ENCODE measurements around the gene SEPTIN5.

The SEPTIN5 gene

GRCh38 chr22:19764636-19765476, 50.6 kb downstream of the SEPTIN5 start:
- TF ChIP-seq, protein P1, sequence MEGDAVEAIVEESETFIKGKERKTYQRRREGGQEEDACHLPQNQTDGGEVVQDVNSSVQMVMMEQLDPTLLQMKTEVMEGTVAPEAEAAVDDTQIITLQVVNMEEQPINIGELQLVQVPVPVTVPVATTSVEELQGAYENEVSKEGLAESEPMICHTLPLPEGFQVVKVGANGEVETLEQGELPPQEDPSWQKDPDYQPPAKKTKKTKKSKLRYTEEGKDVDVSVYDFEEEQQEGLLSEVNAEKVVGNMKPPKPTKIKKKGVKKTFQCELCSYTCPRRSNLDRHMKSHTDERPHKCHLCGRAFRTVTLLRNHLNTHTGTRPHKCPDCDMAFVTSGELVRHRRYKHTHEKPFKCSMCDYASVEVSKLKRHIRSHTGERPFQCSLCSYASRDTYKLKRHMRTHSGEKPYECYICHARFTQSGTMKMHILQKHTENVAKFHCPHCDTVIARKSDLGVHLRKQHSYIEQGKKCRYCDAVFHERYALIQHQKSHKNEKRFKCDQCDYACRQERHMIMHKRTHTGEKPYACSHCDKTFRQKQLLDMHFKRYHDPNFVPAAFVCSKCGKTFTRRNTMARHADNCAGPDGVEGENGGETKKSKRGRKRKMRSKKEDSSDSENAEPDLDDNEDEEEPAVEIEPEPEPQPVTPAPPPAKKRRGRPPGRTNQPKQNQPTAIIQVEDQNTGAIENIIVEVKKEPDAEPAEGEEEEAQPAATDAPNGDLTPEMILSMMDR (IDR thresholded peaks at IDR 0.05; ENCODE audit: extremely low read depth, missing control alignments), result no peak
- DNase-seq (ENCODE audit: low spot score), result no peak

- TF ChIP-seq, protein P1 (IDR thresholded peaks at IDR 0.05; ENCODE audit: extremely low read depth, missing control alignments), result no peak
- DNase-seq (ENCODE audit: low spot score), result peak; percentile 54
Measured at GRCh38 chr22:19765477-19766239, 51.4 kb downstream of the SEPTIN5 start.

DNA sequence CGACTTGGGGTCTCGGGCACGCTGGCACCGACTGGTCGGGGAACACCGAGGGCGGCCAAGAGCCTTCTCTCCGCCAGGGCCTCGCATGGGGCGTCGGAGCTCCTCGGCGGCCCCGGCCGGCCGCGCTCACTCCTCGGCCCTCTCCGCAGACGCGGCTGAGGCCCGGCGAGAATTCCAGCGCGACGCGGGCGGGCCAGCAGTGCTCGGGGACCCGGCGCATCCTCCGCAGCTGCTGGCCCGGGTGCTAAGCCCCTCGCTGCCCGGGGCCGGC, 51.9 kb downstream of the SEPTIN5 start:
- TF ChIP-seq, protein P1 (IDR thresholded peaks at IDR 0.05; ENCODE audit: extremely low read depth, missing control alignments), result no peak
- DNase-seq (ENCODE audit: low spot score), result peak; percentile 58

GRCh38 chr22:19766511-19767426, 52.5 kb downstream of the SEPTIN5 start:
- TF ChIP-seq, protein P1 (IDR thresholded peaks at IDR 0.05; ENCODE audit: extremely low read depth, missing control alignments), result no peak
- DNase-seq (ENCODE audit: low spot score), result peak; percentile 61

- no peak for DNase-seq (ENCODE audit: low spot score)
Measured at GRCh38 chr22:19767427-19768341, 53.4 kb downstream of the SEPTIN5 start.

GRCh38 chr22:19769393-19769715, 55.1 kb downstream of the SEPTIN5 start:
- TF ChIP-seq, protein P1 (IDR thresholded peaks at IDR 0.05; ENCODE audit: extremely low read depth, missing control alignments), result no peak
- DNase-seq (ENCODE audit: low spot score), result no peak

More at GRCh38 chr22:19767427-19768341, 53.4 kb downstream of the SEPTIN5 start:
- TF ChIP-seq, protein P1 (IDR thresholded peaks at IDR 0.05; ENCODE audit: extremely low read depth, missing control alignments), result no peak
